Smooth muscle cell (in vitro differentiated cells): ENCODE measurements around the gene GUCA2A. TPM values are rescaled to one million over a fixed set of nuclear protein-coding genes. Genes with fewer than 3 reads are reported as not detected.

Source experiments
- DNase-seq: peaks from one replicate; lab custom pipeline; 2025; ENCODE audit not compliant: unreplicated experiment; lab: John Stamatoyannopoulos, UW
- H2AFZ ChIP-seq: fragments of 200-600 bp; sonication (generic); 2 replicates; pipeline ENCODE4 v1.6.0; 2016; ENCODE audit warnings: antibody characterized with exemption, low read depth, mild to moderate bottlenecking
- H3F3A ChIP-seq: fragments of 200-600 bp; sonication (generic); 2 replicates; pipeline ENCODE4 v1.6.0; 2017; ENCODE audit warnings: antibody characterized with exemption, low read depth
- H3K27ac ChIP-seq: fragments of 200-600 bp; sonication (generic); 2 replicates; pipeline ENCODE4 v1.5.1; 2016; ENCODE audit warnings: low read depth, mild to moderate bottlenecking
- H3K27me3 ChIP-seq: fragments of 200-600 bp; sonication (generic); 2 replicates; pipeline ENCODE4 v1.6.1; 2016; ENCODE audit warnings: low read depth, mild to moderate bottlenecking
- H3K36me3 ChIP-seq: fragments of 200-600 bp; sonication (generic); 2 replicates; pipeline ENCODE4 v1.5.1; 2016; ENCODE audit warnings: low read depth
- H3K4me1 ChIP-seq: fragments of 200-600 bp; sonication (generic); 2 replicates; pipeline ENCODE4 v1.5.1; 2016; ENCODE audit warnings: low read depth
- H3K4me2 ChIP-seq: fragments of 200-600 bp; sonication (generic); 2 replicates; pipeline ENCODE4 v1.6.0; 2016; ENCODE audit warnings: mild to moderate bottlenecking
- H3K4me3 ChIP-seq: fragments of 200-600 bp; sonication (generic); 2 replicates; pipeline ENCODE4 v1.5.1; 2016; ENCODE audit warnings: mild to moderate bottlenecking
- H3K79me2 ChIP-seq: fragments of 200-600 bp; sonication (generic); 2 replicates; pipeline ENCODE4 v1.6.0; 2016; ENCODE audit warnings: low read depth, mild to moderate bottlenecking
- H3K9ac ChIP-seq: fragments of 200-600 bp; sonication (generic); 2 replicates; pipeline ENCODE4 v1.6.0; 2016; ENCODE audit warnings: low read depth
- H3K9me3 ChIP-seq: fragments of 200-600 bp; sonication (generic); replicated peaks from 2 replicates; pipeline ENCODE4 v1.5.1; 2016; ENCODE audit warnings: low read depth
- H4K20me1 ChIP-seq: fragments of 200-600 bp; sonication (generic); 2 replicates; pipeline ENCODE4 v1.6.0; 2016; ENCODE audit warnings: low read depth
- WGBS: methylation state at CpG from one replicate; pipeline ENCODE4 v1.1.7; 2016; ENCODE audit warnings: low lambda C conversion rate; 5-methylcytosine and 5-hydroxymethylcytosine counted together
- polyA plus RNA-seq: library from polyadenylated mRNA; unstranded; fragments of >200 nt; fragmentation: Nextera tagmentation; extraction: Ambion mirVana; gene quantifications from 2 replicates; pipeline ENCODE4 v1.2.1, GENCODE V29; 2016
- total RNA-seq: library from RNA; depleted of rRNA; stranded (reverse); fragments of >200 nt; gene quantifications from 2 replicates; pipeline ENCODE4 v1.2.3, GENCODE V29; 2014
- TF ChIP-seq, protein P1 (sequence below): fragments of 200-600 bp; sonication (generic); IDR thresholded peaks from 2 replicates; pipeline ENCODE4 v1.5.1; 2017; ENCODE audit warnings: borderline replicate concordance, mild to moderate bottlenecking, antibody characterized with exemption; ENCODE audit not compliant: insufficient read depth, poor library complexity, severe bottlenecking

Gene GUCA2A
- total and polyA plus RNA-seq, 2 experiments from 2014 or later: not detected

- Histone ChIP-seq H3K9ac (no peak overlapping the region), H3K27ac (no peak overlapping the region), H3K9me3 (no peaks in the 10 kb centered on the region), H3K4me2 (no peak overlapping the region), H2AFZ (no peak overlapping the region), H3K4me3 (no peak overlapping the region), H3K27me3 (peaks cover 30% of the 10 kb centered on the region), H3K4me1 (no peaks in the 10 kb centered on the region), H3K79me2 (no peaks in the 10 kb centered on the region), H3K36me3 (no peaks in the 10 kb centered on the region), H3F3A (no peaks in the 10 kb centered on the region), H4K20me1 (no peaks in the 10 kb centered on the region)
- TF ChIP-seq, protein P1, sequence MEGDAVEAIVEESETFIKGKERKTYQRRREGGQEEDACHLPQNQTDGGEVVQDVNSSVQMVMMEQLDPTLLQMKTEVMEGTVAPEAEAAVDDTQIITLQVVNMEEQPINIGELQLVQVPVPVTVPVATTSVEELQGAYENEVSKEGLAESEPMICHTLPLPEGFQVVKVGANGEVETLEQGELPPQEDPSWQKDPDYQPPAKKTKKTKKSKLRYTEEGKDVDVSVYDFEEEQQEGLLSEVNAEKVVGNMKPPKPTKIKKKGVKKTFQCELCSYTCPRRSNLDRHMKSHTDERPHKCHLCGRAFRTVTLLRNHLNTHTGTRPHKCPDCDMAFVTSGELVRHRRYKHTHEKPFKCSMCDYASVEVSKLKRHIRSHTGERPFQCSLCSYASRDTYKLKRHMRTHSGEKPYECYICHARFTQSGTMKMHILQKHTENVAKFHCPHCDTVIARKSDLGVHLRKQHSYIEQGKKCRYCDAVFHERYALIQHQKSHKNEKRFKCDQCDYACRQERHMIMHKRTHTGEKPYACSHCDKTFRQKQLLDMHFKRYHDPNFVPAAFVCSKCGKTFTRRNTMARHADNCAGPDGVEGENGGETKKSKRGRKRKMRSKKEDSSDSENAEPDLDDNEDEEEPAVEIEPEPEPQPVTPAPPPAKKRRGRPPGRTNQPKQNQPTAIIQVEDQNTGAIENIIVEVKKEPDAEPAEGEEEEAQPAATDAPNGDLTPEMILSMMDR: no peak
- 89% methylated on average over 1 of the region's 1 CpG for WGBS
- DNase-seq: no peak
Observed at GRCh38 chr1:42125552-42125951, 39.0 kb downstream of the GUCA2A start.

- no peak for DNase-seq
- TF ChIP-seq, protein P1: no peak
- Histone ChIP-seq H3K9me3 (no peaks in the 10 kb centered on the region), H3F3A (no peaks in the 10 kb centered on the region), H3K79me2 (no peaks in the 10 kb centered on the region), H3K27ac (no peak overlapping the region), H3K36me3 (no peaks in the 10 kb centered on the region), H4K20me1 (no peaks in the 10 kb centered on the region), H2AFZ (no peak overlapping the region), H3K4me3 (no peak overlapping the region), H3K27me3 (peaks cover 17% of the 10 kb centered on the region), H3K9ac (no peak overlapping the region), H3K4me1 (no peaks in the 10 kb centered on the region), H3K4me2 (no peak overlapping the region)
- WGBS: 92% methylated on average over 3 of the region's 3 CpGs
Observed at GRCh38 chr1:42122408-42122807, 42.1 kb downstream of the GUCA2A start.

GRCh38 chr1:42118125-42118524 lies 46.4 kb downstream of the GUCA2A start:
- TF ChIP-seq, protein P1: no peak
- WGBS: 94% methylated on average over 1 of the region's 1 CpG
- H3K9ac ChIP-seq: no peak overlapping the region
- no peaks in the 10 kb centered on the region for H3K9me3 ChIP-seq
- H3K4me1 ChIP-seq: no peaks in the 10 kb centered on the region
- no peak overlapping the region for H2AFZ ChIP-seq
- DNase-seq: no peak
- no peaks in the 10 kb centered on the region for H4K20me1 ChIP-seq
- no peak overlapping the region for H3K27ac ChIP-seq
- H3F3A ChIP-seq: no peaks in the 10 kb centered on the region
- H3K4me2 ChIP-seq: no peak overlapping the region
- H3K79me2 ChIP-seq: no peaks in the 10 kb centered on the region
- H3K4me3 ChIP-seq: no peak overlapping the region
- no peaks in the 10 kb centered on the region for H3K27me3 ChIP-seq
- H3K36me3 ChIP-seq: no peaks in the 10 kb centered on the region

DNA sequence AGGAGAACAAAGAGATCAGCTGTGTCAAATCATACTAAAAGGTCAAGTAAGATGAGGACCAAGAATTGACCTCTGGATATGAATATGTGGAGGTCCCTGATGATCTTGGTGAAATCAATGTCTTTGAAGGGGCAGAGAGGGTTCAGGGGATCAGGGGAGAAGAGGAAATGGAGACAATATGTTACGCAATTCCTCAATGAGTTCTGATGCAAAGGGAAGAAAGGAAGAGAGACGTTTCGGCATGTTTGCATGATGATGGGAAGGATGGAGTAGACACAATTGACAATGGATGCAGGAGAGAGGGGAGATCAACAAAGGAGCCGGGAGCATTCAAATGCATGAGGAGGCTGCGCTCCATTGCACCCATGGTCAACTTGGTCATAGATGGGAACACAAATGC lies 47.3 kb downstream of the GUCA2A start:
- Histone ChIP-seq H3K36me3 (no peaks in the 10 kb centered on the region), H3K27me3 (no peaks in the 10 kb centered on the region), H3K4me2 (no peak overlapping the region), H3K4me3 (no peak overlapping the region), H3K9ac (no peak overlapping the region), H3K4me1 (no peaks in the 10 kb centered on the region), H3K27ac (no peak overlapping the region), H3K79me2 (no peaks in the 10 kb centered on the region), H4K20me1 (no peaks in the 10 kb centered on the region), H3K9me3 (no peaks in the 10 kb centered on the region), H2AFZ (no peak overlapping the region), H3F3A (no peaks in the 10 kb centered on the region)
- WGBS: 92% methylated on average over 5 of the region's 5 CpGs
- no peak for DNase-seq
- TF ChIP-seq, protein P1: no peak
